Adrenal gland (tissue), 19 donors: ENCODE data around the gene DPP10. TPM values are rescaled to one million over a fixed set of nuclear protein-coding genes. Genes with fewer than 3 reads are reported as not detected.

Experiments used
- DNase-seq, 7 donors: peaks; one replicate each; pipeline ENCODE4 v3.0.0-alpha.2; 2019 to 2020
- H3K27ac ChIP-seq, 5 donors: fragments of 200-600 bp; sonication (generic) in 4 of 5; 1 replicate in 3 of 5; 2 replicates in 2 of 5; pipeline versions ENCODE4 v1.5.1 to v1.8.0; 2016 to 2020; ENCODE audit warnings: mild to moderate bottlenecking in 1 of 5
- H3K27me3 ChIP-seq: fragments of 200-600 bp; 2 replicates; pipeline ENCODE4 v1.8.0; 2021
- H3K36me3 ChIP-seq, 2 donors: fragments of 200-600 bp; replicated peaks in 1 of 2; 1 replicate in 1 of 2; 2 replicates in 1 of 2; pipeline versions ENCODE4 v1.5.1 to v1.8.0; 2018 to 2022
- H3K4me1 ChIP-seq, 2 donors: fragments of 200-600 bp; replicated peaks in 1 of 2; 1 replicate in 1 of 2; 2 replicates in 1 of 2; pipeline versions ENCODE4 v1.5.1 to v1.8.0; 2018 to 2021
- H3K4me3 ChIP-seq, 4 donors: fragments of 200-600 bp; sonication (generic) in 3 of 4; one replicate each; pipeline ENCODE4 v1.5.1; 2016 to 2018
- H3K9me3 ChIP-seq, 3 donors: fragments of 200-600 bp; sonication (generic) in 1 of 3; replicated peaks in 1 of 3; 1 replicate in 2 of 3; 2 replicates in 1 of 3; pipeline versions ENCODE4 v1.5.1 to v1.8.0; 2016 to 2021
- POLR2A ChIP-seq, 2 donors: fragments of 450-650 bp; IDR thresholded peaks; one replicate each; pipeline ENCODE4 v1.6.1; 2017; ENCODE audit warnings: antibody characterized with exemption in 2 of 2, mild to moderate bottlenecking in 2 of 2, moderate library complexity in 1 of 2
- WGBS, 4 donors: extraction: QIAGEN DNeasy Blood & Tissue Kit in 2 of 4; methylation state at CpG; one replicate each; pipeline versions ENCODE4 v1.1.5 to v1.1.7; 2013 to 2017; 5-methylcytosine and 5-hydroxymethylcytosine counted together
- intact Hi-C, 2 donors: fragments of 100-400 bp; cut with DNase I; formaldehyde crosslinking; loops; one replicate each; pipeline versions ENCODE4 v1.14.1 to v1.15.0; 2022 to 2023
- long read RNA-seq, 10 donors: library from polyadenylated mRNA in 3 of 10; unstranded in 2 of 10; stranded (forward) in 1 of 10; transcript quantifications; one replicate each; pipeline ENCODE4 v2.0.0 and lab custom pipeline, GENCODE V29; 2021 to 2026
- polyA plus RNA-seq, 3 donors: library from polyadenylated mRNA; stranded (reverse); fragments of 200-250 nt in 2 of 3; fragments of 350-450 nt in 1 of 3; fragmentation: Illumina TruSeq in 1 of 3; extraction: RNeasy Lipid Tissue Mini Kit (QIAGEN cat#74804) in 1 of 3; gene quantifications; one replicate each; pipeline ENCODE4 v1.2.3, GENCODE V29; 2013 to 2014
- total RNA-seq, 9 donors: library from RNA; depleted of rRNA in 4 of 9; stranded (reverse); fragments of >200 nt in 4 of 9; fragments of 120-200 nt in 1 of 9; fragmentation: NEBNext Ultra II Directional in 1 of 9; extraction: Animal tissue kit (Norgen Biotek cat#: 25700) in 1 of 9; gene quantifications; one replicate each; pipeline versions ENCODE4 v1.1.0 to v1.2.4, GENCODE V29; 2013 to 2023
- TF ChIP-seq, protein P1 (sequence below), 6 experiments: fragments of 450-650 bp in 4 of 6; fragments of 200-600 bp in 2 of 6; sonication (generic) in 1 of 6; IDR thresholded peaks; 1 replicate in 5 of 6; 2 replicates in 1 of 6; pipeline versions ENCODE4 v1.5.1 to v1.8.0; 2016 to 2021; ENCODE audit warnings: antibody characterized with exemption in 6 of 6, mild to moderate bottlenecking in 2 of 6, moderate library complexity in 1 of 6
- donor health status: healthy with polysubstance abuse.
- donor health status: Bipolar disorder and iron deficiency.
- donor health status: DM: yes; HTN: yes; CAD: no.
- donor health status: DM: no; HTN: no; CAD: no.
- donor health status: DM: no; HTN: no; CAD: no.
- donor health status: DM: yes; HTN: yes; CAD: no.

DPP10 gene
- 100 to 1,000 TPM in 1 of 9 donors, 10 to 100 TPM in 8; 14.6 to 257 (median 32.4) TPM for total RNA-seq
- polyA plus RNA-seq: 10 to 100 TPM in 1 of 3 donors, 1 to 10 TPM in 2; 5.2 to 54.4 (median 7.8) TPM
- long read RNA-seq, donor 1, partial matches to known transcripts: 53 of 60 reads
- long read RNA-seq, donor 1, other reads (novel, unspliced or antisense): 0 of 60 reads
- long read RNA-seq, donor 2, partial matches to known transcripts: 0 of 1 reads
- long read RNA-seq, donor 2, other reads (novel, unspliced or antisense): 0 of 1 reads
- long read RNA-seq, donor 3, partial matches to known transcripts: 27 of 28 reads
- long read RNA-seq, donor 3, other reads (novel, unspliced or antisense): 0 of 28 reads
- long read RNA-seq, donor 4, partial matches to known transcripts: 1 of 7 reads
- long read RNA-seq, donor 4, other reads (novel, unspliced or antisense): 2 of 7 reads
- long read RNA-seq, donor 5, transcript DPP10-203 (26 exons, 2,758 nt): minor isoform, 8 of 31 reads
- long read RNA-seq, donor 5, transcript DPP10-201 (26 exons, 3,052 nt): major isoform, 9 of 31 reads
- long read RNA-seq, donor 5, partial matches to known transcripts: 2 of 31 reads
- long read RNA-seq, donor 5, other reads (novel, unspliced or antisense): 11 of 31 reads
- long read RNA-seq, donor 6, partial matches to known transcripts: 1 of 3 reads
- long read RNA-seq, donor 6, other reads (novel, unspliced or antisense): 2 of 3 reads
- long read RNA-seq, donor 7, partial matches to known transcripts: 69 of 71 reads
- long read RNA-seq, donor 7, other reads (novel, unspliced or antisense): 0 of 71 reads
- long read RNA-seq, donor 8, partial matches to known transcripts: 25 of 97 reads
- long read RNA-seq, donor 8, other reads (novel, unspliced or antisense): 66 of 97 reads
- long read RNA-seq, donor 9, partial matches to known transcripts: 31 of 68 reads
- long read RNA-seq, donor 9, other reads (novel, unspliced or antisense): 32 of 68 reads
- long read RNA-seq, donor 10, partial matches to known transcripts: 34 of 36 reads
- long read RNA-seq, donor 10, other reads (novel, unspliced or antisense): 0 of 36 reads

DNA sequence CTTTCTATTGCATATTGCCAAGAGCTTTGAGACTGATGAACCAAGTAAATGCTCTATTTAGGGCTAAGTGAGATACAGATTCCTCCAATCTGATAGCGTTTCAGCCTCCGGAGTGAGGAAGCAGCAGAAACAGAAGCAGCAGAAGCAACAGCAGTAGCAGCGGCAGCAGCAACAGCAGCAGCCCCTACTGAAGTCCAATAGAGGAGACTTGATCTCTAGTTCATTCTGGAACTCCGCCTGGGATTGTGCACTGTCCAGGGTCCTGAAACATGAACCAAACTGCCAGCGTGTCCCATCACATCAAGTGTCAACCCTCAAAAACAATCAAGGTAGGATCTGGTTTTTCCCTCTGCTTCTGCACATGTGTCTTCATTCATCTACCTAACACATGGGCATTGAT lies at the start of gene DPP10:
DPP10 (plus strand) TSS at position 132 of the 400 bp plus-strand sequence.
- Histone ChIP-seq H3K9me3 (no peaks in the 10 kb centered on the region), H3K4me1 (no peaks in the 10 kb centered on the region), H3K27me3 (no peaks in the 10 kb centered on the region), H3K27ac (no peak within 1 kb of the TSS), H3K4me3 (no peak within 1 kb of the TSS), H3K36me3 (no peaks in the 10 kb centered on the region)
- intact Hi-C loops: no loop called here
- DNase-seq: peak in 6 of 7 donors; percentile 23 to 57 (median 48)
- TF ChIP-seq, protein P1, sequence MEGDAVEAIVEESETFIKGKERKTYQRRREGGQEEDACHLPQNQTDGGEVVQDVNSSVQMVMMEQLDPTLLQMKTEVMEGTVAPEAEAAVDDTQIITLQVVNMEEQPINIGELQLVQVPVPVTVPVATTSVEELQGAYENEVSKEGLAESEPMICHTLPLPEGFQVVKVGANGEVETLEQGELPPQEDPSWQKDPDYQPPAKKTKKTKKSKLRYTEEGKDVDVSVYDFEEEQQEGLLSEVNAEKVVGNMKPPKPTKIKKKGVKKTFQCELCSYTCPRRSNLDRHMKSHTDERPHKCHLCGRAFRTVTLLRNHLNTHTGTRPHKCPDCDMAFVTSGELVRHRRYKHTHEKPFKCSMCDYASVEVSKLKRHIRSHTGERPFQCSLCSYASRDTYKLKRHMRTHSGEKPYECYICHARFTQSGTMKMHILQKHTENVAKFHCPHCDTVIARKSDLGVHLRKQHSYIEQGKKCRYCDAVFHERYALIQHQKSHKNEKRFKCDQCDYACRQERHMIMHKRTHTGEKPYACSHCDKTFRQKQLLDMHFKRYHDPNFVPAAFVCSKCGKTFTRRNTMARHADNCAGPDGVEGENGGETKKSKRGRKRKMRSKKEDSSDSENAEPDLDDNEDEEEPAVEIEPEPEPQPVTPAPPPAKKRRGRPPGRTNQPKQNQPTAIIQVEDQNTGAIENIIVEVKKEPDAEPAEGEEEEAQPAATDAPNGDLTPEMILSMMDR (IDR thresholded peaks at IDR 0.05): no peak
- TF ChIP-seq POLR2A (IDR thresholded peaks at IDR 0.05): no peak
- WGBS, 4 donors: 4 to 9% (median 7%) methylated on average over 5 of the region's 5 CpGs

DNA sequence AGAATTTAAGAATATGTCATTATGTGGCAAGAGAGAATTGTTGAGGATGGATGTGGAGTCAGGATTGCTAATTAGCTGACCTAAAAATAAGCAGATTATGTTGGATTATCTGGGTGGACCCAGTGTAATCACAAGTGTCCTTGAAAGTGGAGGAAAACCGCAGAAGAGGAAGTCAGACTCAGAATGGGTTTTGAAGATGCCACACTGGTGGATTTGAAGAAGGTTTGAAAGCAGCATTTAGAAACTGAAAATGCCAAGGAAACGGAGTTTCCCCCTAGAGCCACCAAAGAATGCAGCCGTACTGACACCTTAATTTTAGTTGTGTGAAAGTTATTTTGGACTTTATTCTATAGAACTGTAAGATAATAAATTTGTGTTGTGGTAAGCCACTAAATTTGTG lies 41.6 kb upstream of the DPP10 start:
- Histone ChIP-seq H3K27ac (no peak overlapping the region), H3K4me1 (no peaks in the 10 kb centered on the region), H3K4me3 (no peak overlapping the region), H3K9me3 (no peaks in the 10 kb centered on the region), H3K36me3 (no peaks in the 10 kb centered on the region), H3K27me3 (no peaks in the 10 kb centered on the region)
- no peak for DNase-seq
- WGBS, 4 donors: 67 to 81% (median 76%) methylated on average over 3 of the region's 3 CpGs
- intact Hi-C loops: no loop called here
- TF ChIP-seq, protein P1 (IDR thresholded peaks at IDR 0.05): no peak
- TF ChIP-seq POLR2A (IDR thresholded peaks at IDR 0.05): no peak

DNA sequence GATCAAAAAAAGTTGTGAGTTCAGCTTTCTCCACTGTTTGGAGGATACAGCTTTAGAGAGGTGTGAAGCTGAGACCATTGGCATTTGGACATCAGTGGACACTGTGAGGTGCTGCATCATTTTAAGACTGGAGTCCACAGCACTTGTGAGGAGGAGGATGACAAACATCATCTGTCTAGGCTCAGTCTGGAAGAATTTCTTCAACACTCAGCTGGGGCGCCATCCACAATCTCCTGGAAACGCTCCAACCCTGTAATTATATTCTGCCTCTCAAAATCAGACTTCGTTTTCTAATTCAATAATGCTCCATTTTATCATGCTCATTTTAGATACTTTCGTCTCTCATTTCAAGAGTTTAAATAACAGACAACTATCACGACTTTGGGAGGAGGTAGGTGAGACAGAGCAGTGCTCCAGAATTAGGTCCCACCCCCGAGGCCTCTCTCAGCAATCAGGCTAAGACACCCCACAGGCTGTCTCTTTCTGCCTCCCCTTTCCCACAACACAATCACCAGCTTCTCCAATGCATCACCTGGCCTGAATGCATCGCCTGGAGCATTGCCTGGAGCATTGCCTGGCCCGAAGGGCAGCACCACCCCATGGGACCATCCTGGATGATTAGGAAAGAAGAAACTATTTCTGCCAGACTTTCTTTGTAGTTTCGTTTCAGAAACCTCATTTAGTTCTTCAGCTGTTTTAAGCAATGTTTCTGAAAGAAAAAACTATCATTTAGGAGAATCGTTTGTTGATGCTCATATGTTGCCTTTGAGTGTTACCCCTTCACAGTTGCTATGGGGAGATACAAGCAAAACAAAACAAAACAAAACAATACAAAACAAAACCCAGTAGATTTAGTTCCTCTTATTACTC lies 37.0 kb upstream of the DPP10 start:
- no peaks in the 10 kb centered on the region for H3K27me3 ChIP-seq
- WGBS, 4 donors: 73 to 81% (median 78%) methylated on average over 10 of the region's 10 CpGs
- H3K4me1 ChIP-seq: no peaks in the 10 kb centered on the region
- H3K4me3 ChIP-seq: no peak overlapping the region
- no peak overlapping the region for H3K27ac ChIP-seq
- DNase-seq: no peak
- intact Hi-C loops: no loop called here
- H3K36me3 ChIP-seq: no peaks in the 10 kb centered on the region
- H3K9me3 ChIP-seq: no peaks in the 10 kb centered on the region
- TF ChIP-seq, protein P1 (IDR thresholded peaks at IDR 0.05): no peak
- TF ChIP-seq POLR2A (IDR thresholded peaks at IDR 0.05): no peak
